Esophagus muscularis mucosa (tissue), 4 donors: ENCODE results near the gene PRSS38. TPM values are rescaled to one million over a fixed set of nuclear protein-coding genes. Genes with fewer than 3 reads are reported as not detected.
A peak's percentile ranks its signal among the peaks of the same experiment; 100 is the strongest.

Source experiments
- DNase-seq: peaks from one replicate; pipeline ENCODE4 v3.0.0-alpha.2; 2017; ENCODE audit errors: extremely low spot score
- H3K27ac ChIP-seq, 4 donors: fragments of 200-600 bp; sonication (generic); replicated peaks in 1 of 4; 1 replicate in 3 of 4; 2 replicates in 1 of 4; pipeline ENCODE4 v1.5.1; 2016 to 2019; ENCODE audit warnings: mild to moderate bottlenecking in 1 of 4
- H3K27me3 ChIP-seq, 4 donors: fragments of 200-600 bp; sonication (generic); one replicate each; pipeline versions ENCODE4 v1.5.1 to v1.6.0; 2016 to 2019
- H3K36me3 ChIP-seq, 4 donors: fragments of 200-600 bp; sonication (generic); one replicate each; pipeline ENCODE4 v1.5.1; 2016 to 2019
- H3K4me1 ChIP-seq, 4 donors: fragments of 200-600 bp; sonication (generic); one replicate each; pipeline ENCODE4 v1.5.1; 2016 to 2019
- H3K4me3 ChIP-seq, 4 donors: fragments of 200-600 bp; sonication (generic); 1 replicate in 2 of 4; 2 replicates in 2 of 4; pipeline ENCODE4 v1.5.1; 2016 to 2019; ENCODE audit warnings: mild to moderate bottlenecking in 4 of 4, moderate library complexity in 1 of 4
- H3K9me3 ChIP-seq, 4 donors: fragments of 200-600 bp; sonication (generic); 1 replicate in 3 of 4; 2 replicates in 1 of 4; pipeline ENCODE4 v1.5.1; 2016 to 2019
- CTCF ChIP-seq, 3 experiments: fragments of 200-600 bp in 2 of 3; fragments of 450-650 bp in 1 of 3; sonication (generic) in 2 of 3; IDR thresholded peaks; one replicate each; pipeline ENCODE4 v1.5.1; 2017 to 2019; ENCODE audit warnings: antibody characterized with exemption in 3 of 3, mild to moderate bottlenecking in 2 of 3, moderate library complexity in 1 of 3
- EP300 ChIP-seq: sonication (generic); formaldehyde crosslinking; IDR thresholded peaks from one replicate; pipeline ENCODE4 v1.6.1; 2017; ENCODE audit warnings: antibody characterized with exemption
- POLR2A ChIP-seq: fragments of 450-650 bp; IDR thresholded peaks from one replicate; pipeline ENCODE4 v1.6.1; 2017; ENCODE audit warnings: antibody characterized with exemption, moderate library complexity, mild to moderate bottlenecking, low read depth
- POLR2AphosphoS5 ChIP-seq, 2 donors: sonication (generic); formaldehyde crosslinking; IDR thresholded peaks; one replicate each; pipeline ENCODE4 v1.6.1; 2017; ENCODE audit warnings: antibody characterized with exemption in 2 of 2
- WGBS: methylation state at CpG from one replicate; pipeline ENCODE4 v1.1.5; 2018; 5-methylcytosine and 5-hydroxymethylcytosine counted together
- intact Hi-C: fragments of 100-400 bp; cut with DNase I; formaldehyde crosslinking; loops from one replicate; pipeline ENCODE4 v1.15.1; 2023
- total RNA-seq, 4 donors: library from RNA; depleted of rRNA; stranded (reverse); fragments of >200 nt; gene quantifications; one replicate each; pipeline versions ENCODE4 v1.1.0 to v1.2.1, GENCODE V29; 2016

The PRSS38 gene
- total RNA-seq, 4 donors from 2014 or later: not detected

DNA sequence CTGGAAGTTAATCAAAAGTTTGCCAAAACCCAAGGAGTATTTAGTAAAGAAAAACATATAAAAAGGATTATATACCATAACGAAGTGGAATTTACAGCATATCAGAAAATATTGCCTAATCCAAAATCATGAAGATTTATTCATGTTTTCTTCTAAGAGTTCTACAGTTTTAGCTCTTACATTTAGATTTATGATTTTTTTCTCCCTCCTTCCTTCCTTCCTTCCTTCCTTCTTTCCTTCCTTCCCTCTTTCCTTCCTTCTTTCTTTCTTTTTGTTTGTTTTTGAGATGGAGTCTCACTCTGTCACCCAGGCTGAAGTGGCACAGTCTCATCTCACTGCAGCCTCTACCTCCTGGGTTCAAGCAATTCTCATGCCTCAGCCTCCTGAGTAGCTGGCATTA, 15.7 kb upstream of the PRSS38 start:
- H3K4me1 ChIP-seq: peaks cover 2 to 5% (median 4%) of the 10 kb centered on the region in 4 donors
- no peak for DNase-seq
- 82% methylated on average over 1 of the region's 1 CpG for WGBS
- H3K9me3 ChIP-seq: peaks cover 0 to 10% (median 5%) of the 10 kb centered on the region in 4 donors
- intact Hi-C loops: no loop called here
- TF ChIP-seq CTCF (IDR thresholded peaks at IDR 0.05): no peak
- no peak for TF ChIP-seq POLR2AphosphoS5 (IDR thresholded peaks at IDR 0.05)
- TF ChIP-seq EP300: no peak
- no peak overlapping the region for H3K27ac ChIP-seq
- no peaks in the 10 kb centered on the region for H3K36me3 ChIP-seq
- H3K27me3 ChIP-seq: peaks cover 0 to 8% (median 2%) of the 10 kb centered on the region in 4 donors
- no peak overlapping the region for H3K4me3 ChIP-seq

DNA sequence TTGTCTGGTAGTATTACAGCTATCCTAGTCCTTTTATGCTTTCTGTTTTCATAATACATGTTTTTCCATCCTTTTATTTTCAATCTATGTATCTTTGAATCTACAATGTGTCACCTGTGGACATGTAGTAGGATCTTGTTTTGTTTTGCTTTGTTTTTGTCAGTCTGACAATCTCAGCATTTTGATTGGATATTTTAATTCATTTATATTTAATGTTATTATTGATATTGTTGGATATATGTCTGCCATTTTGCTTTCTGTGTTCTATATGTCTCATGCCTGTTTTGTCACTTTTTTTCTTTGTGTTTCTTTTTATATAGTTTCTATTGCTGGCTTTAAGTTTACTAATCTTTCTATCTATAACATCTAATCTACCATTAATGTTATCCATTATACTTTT, 11.5 kb upstream of the PRSS38 start:
- H3K27ac ChIP-seq: no peak overlapping the region
- no peaks in the 10 kb centered on the region for H3K4me1 ChIP-seq
- no peak overlapping the region for H3K4me3 ChIP-seq
- no peak for DNase-seq
- no peaks in the 10 kb centered on the region for H3K27me3 ChIP-seq
- no peak for TF ChIP-seq EP300
- peaks cover 0 to 10% (median 5%) of the 10 kb centered on the region in 4 donors for H3K9me3 ChIP-seq
- intact Hi-C loops: no loop called here
- no peaks in the 10 kb centered on the region for H3K36me3 ChIP-seq

DNA sequence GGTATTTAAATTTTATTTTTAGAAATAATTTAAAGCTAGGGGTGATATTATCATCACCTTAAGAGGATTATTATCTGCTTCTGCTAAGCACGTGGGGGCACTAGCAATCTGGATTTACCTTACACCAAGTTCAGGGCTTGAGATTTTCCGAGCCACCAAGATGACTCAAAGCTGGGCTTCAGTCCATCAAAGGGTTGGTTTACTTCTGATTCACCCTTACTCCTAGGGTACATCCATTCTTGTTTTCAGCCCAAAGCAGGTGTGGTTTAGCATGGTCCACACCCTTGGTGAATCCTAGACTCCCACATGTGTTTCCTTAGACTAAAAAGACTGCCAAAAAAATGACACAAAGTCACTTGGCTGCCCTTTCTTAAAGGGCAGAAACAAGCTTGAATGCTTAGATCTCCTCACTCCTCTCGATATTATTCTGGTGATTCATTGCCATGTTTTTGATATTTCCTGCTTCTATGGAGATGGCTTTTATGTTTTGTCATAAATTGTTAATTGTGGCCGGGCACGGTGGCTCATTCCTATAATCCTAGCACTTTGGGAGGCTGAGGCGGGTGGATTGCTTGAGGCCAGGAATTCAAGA, 9.8 kb upstream of the PRSS38 start:
- Histone ChIP-seq H3K9me3 (peaks cover 0 to 10% (median 5%) of the 10 kb centered on the region in 4 donors), H3K36me3 (no peaks in the 10 kb centered on the region), H3K4me1 (no peaks in the 10 kb centered on the region), H3K27ac (no peak overlapping the region), H3K27me3 (no peaks in the 10 kb centered on the region), H3K4me3 (no peak overlapping the region)
- TF ChIP-seq POLR2AphosphoS5 (IDR thresholded peaks at IDR 0.05): peak; percentile 8 to 62
- TF ChIP-seq EP300: no peak
- no peak for DNase-seq
- intact Hi-C loops: no loop called here
- WGBS: 51% methylated on average over 6 of the region's 6 CpGs

- TF ChIP-seq EP300: no peak
- TF ChIP-seq CTCF (IDR thresholded peaks at IDR 0.05): no peak
- no peak for TF ChIP-seq POLR2A
- no peak for TF ChIP-seq POLR2AphosphoS5 (IDR thresholded peaks at IDR 0.05)
- Histone ChIP-seq H3K27me3 (no peaks in the 10 kb centered on the region), H3K36me3 (no peaks in the 10 kb centered on the region), H3K27ac (no peak overlapping the region), H3K4me3 (no peak overlapping the region), H3K4me1 (no peaks in the 10 kb centered on the region), H3K9me3 (peaks cover 0 to 11% (median 3%) of the 10 kb centered on the region in 4 donors)
- 70% methylated on average over 1 of the region's 1 CpG for WGBS
- DNase-seq: no peak
- intact Hi-C loops: no loop called here
Measured at GRCh38 chr1:227808566-227808965, 6.9 kb upstream of the PRSS38 start.

- Histone ChIP-seq H3K4me3 (no peak overlapping the region), H3K27me3 (no peaks in the 10 kb centered on the region), H3K9me3 (peaks cover 0 to 11% (median 3%) of the 10 kb centered on the region in 4 donors), H3K4me1 (no peaks in the 10 kb centered on the region), H3K27ac (no peak overlapping the region), H3K36me3 (no peaks in the 10 kb centered on the region)
- intact Hi-C loops: no loop called here
- 81% methylated on average over 2 of the region's 2 CpGs for WGBS
- no peak for TF ChIP-seq POLR2AphosphoS5 (IDR thresholded peaks at IDR 0.05)
- TF ChIP-seq POLR2A: no peak
- TF ChIP-seq CTCF (IDR thresholded peaks at IDR 0.05): no peak
- no peak for TF ChIP-seq EP300
- DNase-seq: no peak
Measured at GRCh38 chr1:227809026-227809425, 6.4 kb upstream of the PRSS38 start.

DNA sequence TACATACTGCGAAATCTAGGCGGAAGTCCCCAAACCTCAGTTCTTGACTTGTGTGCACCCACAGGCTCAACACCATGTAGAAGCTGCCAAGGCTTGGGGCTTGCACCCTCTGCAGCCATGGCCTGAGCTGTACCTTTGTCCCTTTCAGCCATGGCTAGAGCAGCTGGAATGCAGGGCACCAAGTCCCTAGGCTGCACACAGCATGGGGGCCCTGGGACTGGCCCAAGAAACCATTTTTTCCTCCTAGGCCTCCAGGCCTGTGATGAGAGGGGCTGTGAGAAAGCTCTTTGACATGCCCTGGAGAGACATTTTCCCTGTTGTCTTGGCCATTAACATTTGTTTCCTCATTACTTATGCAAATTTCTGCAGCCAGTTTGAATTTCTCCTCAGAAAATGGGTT, 1.5 kb upstream of the PRSS38 start:
- no peak for DNase-seq
- H3K9me3 ChIP-seq: peaks cover 0 to 10% (median 5%) of the 10 kb centered on the region in 4 donors
- H3K4me1 ChIP-seq: no peaks in the 10 kb centered on the region
- H3K36me3 ChIP-seq: no peaks in the 10 kb centered on the region
- no peaks in the 10 kb centered on the region for H3K27me3 ChIP-seq
- H3K27ac ChIP-seq: no peak overlapping the region
- H3K4me3 ChIP-seq: no peak overlapping the region
- intact Hi-C loops: no loop called here
- no peak for TF ChIP-seq POLR2A
- no peak for TF ChIP-seq POLR2AphosphoS5 (IDR thresholded peaks at IDR 0.05)
- TF ChIP-seq CTCF (IDR thresholded peaks at IDR 0.05): no peak
- TF ChIP-seq EP300: no peak
- 100% methylated on average over 2 of the region's 2 CpGs for WGBS
